ENCODE measurements around the gene ANXA3. TPM values are rescaled to one million over a fixed set of nuclear protein-coding genes. Genes with fewer than 3 reads are reported as not detected.

The ANXA3 gene
- total and polyA plus RNA-seq, 3 donors from 2014 or later: 1.1 to 6.4 (median 3.5) TPM

- H3K9me3 ChIP-seq: no peaks in the 10 kb centered on the region
- no peak overlapping the region for H3K4me3 ChIP-seq
- intact Hi-C loops (cut with DNase I; ENCODE audit: low total_unique reads): no loop called here
- WGBS, 2 donors: 44 to 60% methylated on average over 3 of the region's 3 CpGs
- no peaks in the 10 kb centered on the region for H3K27me3 ChIP-seq
- TF ChIP-seq POLR2A (IDR thresholded peaks at IDR 0.05): no peak
- TF ChIP-seq CTCF (IDR thresholded peaks at IDR 0.05): no peak
- H3K27ac ChIP-seq: no peak overlapping the region
- DNase-seq: no peak
- H3K36me3 ChIP-seq (ENCODE audit: low read depth, missing control alignments): no peaks in the 10 kb centered on the region
- H3K4me1 ChIP-seq: no peaks in the 10 kb centered on the region
Measured at GRCh38 chr4:78512357-78512920, 39.1 kb upstream of the ANXA3 start.

- Histone ChIP-seq H3K36me3 (ENCODE audit: low read depth, missing control alignments) (no peaks in the 10 kb centered on the region), H3K4me3 (no peak overlapping the region), H3K9me3 (no peaks in the 10 kb centered on the region), H3K27ac (no peak overlapping the region), H3K27me3 (no peaks in the 10 kb centered on the region), H3K4me1 (no peaks in the 10 kb centered on the region)
- WGBS, 2 donors: 84 to 89% methylated on average over 3 of the region's 3 CpGs
- intact Hi-C loops (cut with DNase I; ENCODE audit: low total_unique reads): no loop called here
- no peak for TF ChIP-seq POLR2A (IDR thresholded peaks at IDR 0.05)
- no peak for TF ChIP-seq CTCF (IDR thresholded peaks at IDR 0.05)
- no peak for DNase-seq
Measured at GRCh38 chr4:78513411-78513975, 38.1 kb upstream of the ANXA3 start.

GRCh38 chr4:78517050-78517652, 34.4 kb upstream of the ANXA3 start:
- DNase-seq: no peak
- intact Hi-C loops (cut with DNase I; ENCODE audit: low total_unique reads): no loop called here

GRCh38 chr4:78518561-78518960, 33.0 kb upstream of the ANXA3 start:
- Histone ChIP-seq H3K9me3 (no peaks in the 10 kb centered on the region), H3K36me3 (ENCODE audit: low read depth, missing control alignments) (no peaks in the 10 kb centered on the region), H3K4me1 (no peaks in the 10 kb centered on the region), H3K27ac (no peak overlapping the region), H3K4me3 (no peak overlapping the region), H3K27me3 (no peaks in the 10 kb centered on the region)
- intact Hi-C loops (cut with DNase I; ENCODE audit: low total_unique reads): no loop called here
- DNase-seq: no peak
- TF ChIP-seq CTCF (IDR thresholded peaks at IDR 0.05) (no peak), POLR2A (IDR thresholded peaks at IDR 0.05) (no peak)
- WGBS, 2 donors: 36 to 42% methylated on average over 3 of the region's 3 CpGs

More at GRCh38 chr4:78517050-78517652, 34.4 kb upstream of the ANXA3 start:
- Histone ChIP-seq H3K36me3 (ENCODE audit: low read depth, missing control alignments) (no peaks in the 10 kb centered on the region), H3K9me3 (no peaks in the 10 kb centered on the region), H3K27me3 (no peaks in the 10 kb centered on the region), H3K4me1 (no peaks in the 10 kb centered on the region), H3K4me3 (no peak overlapping the region), H3K27ac (no peak overlapping the region)
- no peak for TF ChIP-seq POLR2A (IDR thresholded peaks at IDR 0.05)
- peak; percentile 17 to 50 (median 40) for TF ChIP-seq CTCF (IDR thresholded peaks at IDR 0.05)
- 42 to 52% methylated on average over 3 of the region's 3 CpGs for WGBS, 2 donors
